Measurements from ENCODE around the gene CAPN12.

DNA sequence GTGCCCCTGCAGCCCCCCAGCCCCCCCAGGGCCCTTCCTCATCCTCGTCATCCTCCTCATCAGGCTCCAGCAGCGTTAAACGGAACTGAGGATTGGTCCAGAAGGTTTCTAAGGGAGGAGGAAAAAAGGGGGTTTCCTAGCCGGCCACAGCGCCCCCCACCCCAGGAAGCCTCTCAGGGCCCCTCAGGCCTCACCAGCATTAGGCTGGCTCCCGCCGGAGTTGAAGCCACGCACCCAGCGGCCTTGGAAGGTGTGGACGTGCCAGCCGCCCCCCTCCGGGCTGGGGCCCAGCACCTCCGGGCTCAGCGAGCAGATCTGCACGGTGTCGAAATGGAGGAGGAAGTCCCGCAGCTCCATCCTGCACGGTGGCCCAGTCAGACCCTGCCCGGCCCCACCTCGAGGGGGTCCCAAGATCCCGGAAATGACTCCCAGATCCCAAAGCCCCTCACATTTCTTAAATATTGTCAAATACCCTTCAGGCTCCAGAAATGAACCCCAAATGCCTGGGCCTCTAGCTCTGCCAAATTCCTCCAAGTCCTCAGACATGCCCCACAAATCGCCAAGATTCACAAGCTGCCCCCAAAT lies 6.9 kb downstream of the CAPN12 start:
- TF ChIP-seq RFX5 (IDR thresholded peaks at IDR 0.05) = no peak
- TF ChIP-seq RCOR1 (IDR thresholded peaks at IDR 0.05; ENCODE audit: low read depth, low read length) = no peak
- TF ChIP-seq KDM1A (IDR thresholded peaks at IDR 0.05; ENCODE audit: low read depth) = no peak
- no peak for TF ChIP-seq POLR2A (IDR thresholded peaks at IDR 0.05; ENCODE audit: low read length)
- TF ChIP-seq, protein P1, sequence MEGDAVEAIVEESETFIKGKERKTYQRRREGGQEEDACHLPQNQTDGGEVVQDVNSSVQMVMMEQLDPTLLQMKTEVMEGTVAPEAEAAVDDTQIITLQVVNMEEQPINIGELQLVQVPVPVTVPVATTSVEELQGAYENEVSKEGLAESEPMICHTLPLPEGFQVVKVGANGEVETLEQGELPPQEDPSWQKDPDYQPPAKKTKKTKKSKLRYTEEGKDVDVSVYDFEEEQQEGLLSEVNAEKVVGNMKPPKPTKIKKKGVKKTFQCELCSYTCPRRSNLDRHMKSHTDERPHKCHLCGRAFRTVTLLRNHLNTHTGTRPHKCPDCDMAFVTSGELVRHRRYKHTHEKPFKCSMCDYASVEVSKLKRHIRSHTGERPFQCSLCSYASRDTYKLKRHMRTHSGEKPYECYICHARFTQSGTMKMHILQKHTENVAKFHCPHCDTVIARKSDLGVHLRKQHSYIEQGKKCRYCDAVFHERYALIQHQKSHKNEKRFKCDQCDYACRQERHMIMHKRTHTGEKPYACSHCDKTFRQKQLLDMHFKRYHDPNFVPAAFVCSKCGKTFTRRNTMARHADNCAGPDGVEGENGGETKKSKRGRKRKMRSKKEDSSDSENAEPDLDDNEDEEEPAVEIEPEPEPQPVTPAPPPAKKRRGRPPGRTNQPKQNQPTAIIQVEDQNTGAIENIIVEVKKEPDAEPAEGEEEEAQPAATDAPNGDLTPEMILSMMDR (IDR thresholded peaks at IDR 0.05) = no peak
- TF ChIP-seq, protein P2, sequence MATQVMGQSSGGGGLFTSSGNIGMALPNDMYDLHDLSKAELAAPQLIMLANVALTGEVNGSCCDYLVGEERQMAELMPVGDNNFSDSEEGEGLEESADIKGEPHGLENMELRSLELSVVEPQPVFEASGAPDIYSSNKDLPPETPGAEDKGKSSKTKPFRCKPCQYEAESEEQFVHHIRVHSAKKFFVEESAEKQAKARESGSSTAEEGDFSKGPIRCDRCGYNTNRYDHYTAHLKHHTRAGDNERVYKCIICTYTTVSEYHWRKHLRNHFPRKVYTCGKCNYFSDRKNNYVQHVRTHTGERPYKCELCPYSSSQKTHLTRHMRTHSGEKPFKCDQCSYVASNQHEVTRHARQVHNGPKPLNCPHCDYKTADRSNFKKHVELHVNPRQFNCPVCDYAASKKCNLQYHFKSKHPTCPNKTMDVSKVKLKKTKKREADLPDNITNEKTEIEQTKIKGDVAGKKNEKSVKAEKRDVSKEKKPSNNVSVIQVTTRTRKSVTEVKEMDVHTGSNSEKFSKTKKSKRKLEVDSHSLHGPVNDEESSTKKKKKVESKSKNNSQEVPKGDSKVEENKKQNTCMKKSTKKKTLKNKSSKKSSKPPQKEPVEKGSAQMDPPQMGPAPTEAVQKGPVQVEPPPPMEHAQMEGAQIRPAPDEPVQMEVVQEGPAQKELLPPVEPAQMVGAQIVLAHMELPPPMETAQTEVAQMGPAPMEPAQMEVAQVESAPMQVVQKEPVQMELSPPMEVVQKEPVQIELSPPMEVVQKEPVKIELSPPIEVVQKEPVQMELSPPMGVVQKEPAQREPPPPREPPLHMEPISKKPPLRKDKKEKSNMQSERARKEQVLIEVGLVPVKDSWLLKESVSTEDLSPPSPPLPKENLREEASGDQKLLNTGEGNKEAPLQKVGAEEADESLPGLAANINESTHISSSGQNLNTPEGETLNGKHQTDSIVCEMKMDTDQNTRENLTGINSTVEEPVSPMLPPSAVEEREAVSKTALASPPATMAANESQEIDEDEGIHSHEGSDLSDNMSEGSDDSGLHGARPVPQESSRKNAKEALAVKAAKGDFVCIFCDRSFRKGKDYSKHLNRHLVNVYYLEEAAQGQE (IDR thresholded peaks at IDR 0.05) = no peak
- no peak for TF ChIP-seq SMC3 (IDR thresholded peaks at IDR 0.05)
- TF ChIP-seq, protein P3, sequence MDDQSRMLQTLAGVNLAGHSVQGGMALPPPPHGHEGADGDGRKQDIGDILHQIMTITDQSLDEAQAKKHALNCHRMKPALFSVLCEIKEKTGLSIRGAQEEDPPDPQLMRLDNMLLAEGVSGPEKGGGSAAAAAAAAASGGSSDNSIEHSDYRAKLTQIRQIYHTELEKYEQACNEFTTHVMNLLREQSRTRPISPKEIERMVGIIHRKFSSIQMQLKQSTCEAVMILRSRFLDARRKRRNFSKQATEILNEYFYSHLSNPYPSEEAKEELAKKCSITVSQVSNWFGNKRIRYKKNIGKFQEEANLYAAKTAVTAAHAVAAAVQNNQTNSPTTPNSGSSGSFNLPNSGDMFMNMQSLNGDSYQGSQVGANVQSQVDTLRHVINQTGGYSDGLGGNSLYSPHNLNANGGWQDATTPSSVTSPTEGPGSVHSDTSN (IDR thresholded peaks at IDR 0.05) = no peak
- TF ChIP-seq POLR2AphosphoS2 (conservative IDR thresholded peaks at IDR 0.05; ENCODE audit: low read length) = no peak
- no peak for TF ChIP-seq TP53 (CRISPR knock-in tag; IDR thresholded peaks at IDR 0.05)
- TF ChIP-seq, protein P4, sequence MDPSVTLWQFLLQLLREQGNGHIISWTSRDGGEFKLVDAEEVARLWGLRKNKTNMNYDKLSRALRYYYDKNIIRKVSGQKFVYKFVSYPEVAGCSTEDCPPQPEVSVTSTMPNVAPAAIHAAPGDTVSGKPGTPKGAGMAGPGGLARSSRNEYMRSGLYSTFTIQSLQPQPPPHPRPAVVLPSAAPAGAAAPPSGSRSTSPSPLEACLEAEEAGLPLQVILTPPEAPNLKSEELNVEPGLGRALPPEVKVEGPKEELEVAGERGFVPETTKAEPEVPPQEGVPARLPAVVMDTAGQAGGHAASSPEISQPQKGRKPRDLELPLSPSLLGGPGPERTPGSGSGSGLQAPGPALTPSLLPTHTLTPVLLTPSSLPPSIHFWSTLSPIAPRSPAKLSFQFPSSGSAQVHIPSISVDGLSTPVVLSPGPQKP (IDR thresholded peaks at IDR 0.05; ENCODE audit: low read depth, low read length) = no peak
- TF ChIP-seq FOSL2 (IDR thresholded peaks at IDR 0.05) = no peak
- TF ChIP-seq FOSL2 (CRISPR knock-in tag; IDR thresholded peaks at IDR 0.05) = no peak
- TF ChIP-seq JUN (IDR thresholded peaks at IDR 0.05) = no peak
- no peak for TF ChIP-seq NR3C1 (IDR thresholded peaks at IDR 0.05)
